CD4-positive, alpha-beta T cell treated with Interleukin-2 at 100 ng/mL for 4 hours (primary cell): Measurements from ENCODE around the gene DCUN1D2.

Source experiments
- DNase-seq: peaks from one replicate; pipeline ENCODE4 v3.0.0-alpha.2; 2020; ENCODE audit warnings: low spot score

The DCUN1D2 gene

DNA sequence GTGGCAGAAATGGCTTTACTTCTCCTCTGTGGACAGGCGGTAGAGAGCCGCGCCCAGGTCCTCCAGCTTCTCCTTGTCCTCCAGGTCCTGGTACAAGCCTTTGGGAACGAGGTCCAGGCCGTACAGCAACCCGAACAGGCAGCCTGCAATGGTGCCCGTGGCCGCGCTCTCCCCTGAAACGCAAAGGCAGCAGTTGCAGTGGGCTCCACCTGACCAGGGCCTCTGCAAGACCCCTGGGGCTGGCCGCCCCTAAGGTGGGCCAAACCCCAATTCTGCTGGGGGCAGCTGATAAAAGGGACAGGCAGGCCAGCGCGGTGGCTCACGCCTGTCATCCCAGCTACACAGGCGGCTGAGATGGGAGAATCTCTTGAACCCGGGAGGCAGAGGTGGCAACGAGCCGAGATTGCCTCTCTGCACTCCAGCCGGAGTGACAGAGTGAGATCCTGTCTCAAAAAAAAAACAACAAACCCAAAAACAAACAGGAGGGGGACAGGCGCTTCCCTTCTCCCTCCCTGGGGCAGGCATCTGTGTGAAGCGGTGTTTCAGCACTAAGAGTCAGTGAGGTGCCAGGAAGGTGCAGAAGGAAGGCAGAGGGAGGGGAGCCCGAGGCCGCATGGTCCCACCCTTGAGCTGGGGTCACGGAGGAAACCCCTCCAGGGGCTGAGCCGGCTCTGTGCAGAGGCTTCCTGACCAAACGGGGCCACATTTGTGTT, 67.5 kb downstream of the DCUN1D2 start:
- no peak for DNase-seq

DNA sequence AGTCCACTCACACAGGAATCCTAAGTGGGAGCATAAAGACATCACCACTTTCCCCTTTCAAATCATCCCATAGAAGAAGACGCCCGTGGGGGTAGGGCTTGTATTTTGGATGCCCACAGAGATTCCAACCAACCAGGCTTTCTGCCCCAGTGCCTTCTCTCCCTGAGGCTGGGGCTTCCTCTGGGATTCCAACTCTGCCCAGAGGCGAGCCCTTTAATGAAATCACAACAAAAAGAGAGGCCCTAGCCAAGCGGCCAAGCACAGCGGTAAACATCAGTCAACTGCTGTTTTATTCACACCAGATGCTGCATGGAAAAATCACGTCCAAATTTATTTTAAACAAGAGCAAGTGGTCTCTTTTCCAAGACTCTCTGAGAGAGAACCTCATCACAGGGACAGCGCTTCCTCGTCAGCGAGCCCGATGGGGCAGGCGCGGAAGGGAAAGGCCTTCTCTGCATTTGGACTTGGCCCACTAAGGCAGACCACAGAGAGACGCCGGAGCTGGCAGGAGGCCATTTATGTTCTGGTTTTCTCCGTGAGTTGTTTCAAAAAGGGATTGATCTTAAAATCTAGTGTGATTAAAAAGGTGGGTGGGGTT, 68.7 kb downstream of the DCUN1D2 start:
- DNase-seq: no peak

DNA sequence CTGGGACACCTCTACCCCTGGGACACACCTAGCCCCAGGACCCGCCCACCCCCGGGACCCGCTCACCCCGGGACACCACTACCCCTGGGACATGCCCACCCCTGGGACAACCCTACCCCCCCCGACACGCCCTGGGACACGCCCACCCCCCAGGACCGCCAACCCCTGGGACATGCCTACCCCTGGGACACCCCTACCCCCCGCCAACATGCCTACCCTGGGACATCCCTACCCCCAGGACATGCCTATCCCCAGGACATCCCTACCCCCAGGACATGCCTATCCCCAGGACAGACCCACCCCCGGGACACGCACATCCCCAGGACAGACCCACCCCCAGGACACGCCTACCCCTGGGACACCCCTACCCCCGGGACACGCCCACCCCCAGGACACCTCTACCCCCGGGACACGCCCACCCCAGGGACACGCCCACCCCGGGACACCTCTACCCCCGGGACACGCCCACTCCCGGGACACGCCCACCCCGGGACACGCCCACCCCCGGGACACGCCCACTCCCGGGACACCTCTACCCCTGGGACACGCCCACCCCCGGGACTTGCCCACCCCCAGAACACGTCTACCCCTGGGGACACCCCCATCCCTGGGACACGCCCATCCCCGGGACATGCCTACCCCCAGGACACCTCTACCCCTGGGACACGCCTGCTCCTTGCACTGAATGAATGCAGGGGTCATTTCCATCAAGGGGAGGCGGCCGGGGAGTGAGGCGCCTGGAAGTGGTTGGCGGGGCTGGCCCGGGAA, 69.5 kb downstream of the DCUN1D2 start:
- DNase-seq: no peak

DNA sequence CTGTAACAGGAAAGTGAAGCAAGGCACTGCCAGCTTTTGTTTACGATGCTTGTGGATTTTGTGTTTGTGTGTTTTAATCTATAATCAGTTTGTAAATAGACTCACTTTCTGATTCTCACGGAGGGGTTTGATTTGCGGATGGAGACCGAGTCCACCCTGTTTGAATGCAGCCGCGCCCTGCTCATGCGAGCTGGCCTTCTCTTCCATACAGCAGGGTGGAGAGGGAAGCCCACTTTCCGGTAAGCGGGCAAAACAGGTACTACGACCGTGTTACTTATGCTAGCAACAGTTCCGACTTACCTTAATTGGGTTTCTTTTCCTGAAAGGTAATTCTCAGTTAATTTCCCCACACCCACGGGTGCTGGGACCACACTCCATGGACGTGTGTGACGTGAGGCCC, 70.3 kb downstream of the DCUN1D2 start:
- DNase-seq: no peak

DNA sequence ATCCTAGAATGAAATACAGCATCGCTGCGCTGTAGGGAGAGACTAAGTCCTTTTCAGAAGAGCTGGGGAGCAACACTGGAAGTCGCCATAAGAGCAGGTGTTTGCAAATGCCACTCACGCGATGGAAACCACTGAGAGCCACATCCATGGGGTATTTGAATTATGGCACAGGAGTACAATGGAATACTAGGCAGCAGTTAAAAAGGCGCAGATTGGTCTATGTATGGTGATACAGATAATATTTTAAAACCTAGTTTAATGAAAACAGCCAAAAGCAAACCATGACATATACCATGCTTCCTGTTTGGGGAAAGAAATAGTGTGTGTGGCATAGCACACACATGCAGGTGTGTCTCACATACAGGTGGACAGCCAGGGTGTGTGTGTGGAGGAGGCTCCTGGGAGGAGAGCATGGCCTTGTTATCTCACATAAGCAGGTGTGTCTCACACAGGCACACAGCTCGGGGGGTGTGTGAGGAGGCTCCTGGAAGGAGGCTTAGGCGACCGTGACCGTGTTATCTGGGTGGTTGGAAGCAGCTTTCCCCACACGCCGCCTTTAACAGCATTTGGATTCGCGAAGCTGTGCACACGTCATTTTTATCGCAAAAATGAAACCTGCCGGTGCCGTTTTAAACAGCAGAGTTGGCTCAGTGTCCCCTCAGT, 70.8 kb downstream of the DCUN1D2 start:
- DNase-seq: no peak

DNA sequence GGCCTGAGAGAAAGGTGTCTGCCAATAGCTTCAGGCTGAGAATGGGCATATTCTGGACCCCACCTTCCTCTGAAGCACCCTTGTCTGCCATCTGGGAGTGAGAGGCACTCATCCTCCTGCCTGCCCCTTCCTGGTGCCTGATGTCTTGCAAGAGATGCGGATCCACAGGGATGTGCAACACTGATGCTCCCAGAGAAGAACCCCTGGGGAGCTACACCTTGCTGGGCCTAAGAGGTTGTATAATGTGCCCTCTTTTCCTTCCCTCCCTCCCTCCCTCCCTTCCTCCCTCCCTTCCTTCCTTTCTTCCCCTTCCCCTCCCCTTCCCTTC, 71.8 kb downstream of the DCUN1D2 start:
- no peak for DNase-seq

DNA sequence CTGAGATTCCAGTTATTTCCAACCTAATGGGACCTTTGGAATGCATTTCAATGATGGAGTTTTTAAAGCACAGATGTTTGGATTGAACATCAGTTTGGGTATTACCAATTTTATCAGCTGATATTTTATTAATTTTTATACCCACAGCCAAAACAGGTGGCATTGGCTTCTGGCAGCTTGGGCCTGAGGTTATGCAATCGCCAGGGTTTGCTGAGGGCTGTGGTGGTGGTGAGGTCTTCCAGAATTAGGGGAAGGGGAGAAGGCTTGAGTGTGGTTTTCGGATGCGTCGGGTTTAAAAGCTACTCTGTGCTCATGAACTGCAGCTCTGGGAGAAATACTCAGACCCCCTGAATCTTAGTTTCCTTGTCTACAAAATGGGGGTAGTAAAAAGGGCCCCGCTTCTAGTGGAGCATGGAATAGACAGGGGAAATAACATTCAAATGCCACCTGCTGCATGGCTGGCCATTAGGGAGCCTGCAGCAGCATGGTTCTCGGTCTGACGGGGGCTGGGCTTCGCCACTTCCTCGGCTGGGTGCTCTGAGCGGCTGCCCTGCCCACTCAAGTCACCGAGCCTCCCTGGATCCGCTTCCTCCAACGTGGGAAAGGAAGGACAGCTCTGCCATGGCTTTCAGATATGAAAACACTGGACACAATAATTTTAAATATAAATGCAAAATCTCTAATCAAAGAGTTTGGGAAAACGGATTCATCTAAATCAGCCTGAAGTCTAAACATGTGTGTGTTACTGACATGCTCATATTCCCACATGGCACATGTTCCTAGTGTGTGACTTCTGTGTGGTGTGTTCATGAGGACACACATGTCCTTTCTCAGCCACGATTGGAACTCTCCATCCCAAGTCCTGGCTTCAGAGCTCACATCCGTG, 72.4 kb downstream of the DCUN1D2 start:
- no peak for DNase-seq

DNA sequence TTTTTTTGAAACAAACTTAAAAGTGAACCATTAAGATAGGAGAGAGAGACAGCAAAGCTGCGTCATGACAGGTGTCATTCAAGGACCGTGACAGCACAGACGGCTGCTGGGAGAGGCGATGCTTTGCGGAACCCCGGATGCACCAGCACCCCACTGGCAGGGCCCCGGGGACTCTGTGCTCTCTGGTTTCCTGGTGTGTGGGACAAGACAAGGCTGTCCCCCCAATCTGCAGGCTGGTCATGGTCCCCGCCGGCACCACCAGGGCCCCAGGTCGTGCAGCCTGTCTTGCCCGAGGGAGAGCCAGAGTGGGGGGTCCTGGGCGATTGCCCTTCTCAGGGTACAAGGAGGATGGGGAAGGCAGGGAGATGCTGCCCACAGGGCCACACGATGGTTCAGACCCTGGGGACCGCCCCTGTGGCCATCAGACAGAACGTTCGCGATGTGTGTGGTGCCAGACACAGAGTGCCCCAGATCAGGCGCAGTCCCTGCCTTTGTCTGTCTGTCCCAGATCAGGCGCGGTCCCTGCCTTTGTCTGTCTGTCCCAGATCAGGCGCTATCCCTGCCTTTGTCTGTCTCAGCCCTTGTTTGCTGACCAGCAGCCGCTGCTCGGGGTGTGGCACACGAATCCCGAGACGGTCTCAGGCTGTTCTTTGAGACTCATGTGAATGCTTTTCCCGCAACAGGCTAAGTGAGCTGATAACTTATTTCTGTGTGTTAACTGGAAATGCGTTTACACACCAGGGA, 73.3 kb downstream of the DCUN1D2 start:
- no peak for DNase-seq

DNA sequence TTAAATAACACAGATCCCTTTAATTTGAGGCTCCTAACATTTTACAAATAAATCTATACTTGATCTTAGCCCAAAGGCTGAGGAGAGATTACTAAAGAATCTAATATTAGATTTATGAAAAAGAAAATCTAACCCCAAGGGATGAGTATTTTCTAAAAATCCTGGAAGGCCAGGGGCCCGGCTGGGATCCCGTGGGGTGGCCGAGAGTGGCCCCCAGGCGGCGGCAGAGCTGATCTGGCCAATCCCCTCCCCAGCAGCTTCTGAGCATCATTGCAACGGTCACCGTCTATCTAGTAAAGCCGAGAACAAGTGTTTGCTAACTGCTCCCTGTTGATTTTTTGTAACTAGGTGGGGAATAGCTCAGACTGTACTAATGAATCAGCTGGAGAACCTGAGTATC, 74.7 kb downstream of the DCUN1D2 start:
- DNase-seq: no peak

DNA sequence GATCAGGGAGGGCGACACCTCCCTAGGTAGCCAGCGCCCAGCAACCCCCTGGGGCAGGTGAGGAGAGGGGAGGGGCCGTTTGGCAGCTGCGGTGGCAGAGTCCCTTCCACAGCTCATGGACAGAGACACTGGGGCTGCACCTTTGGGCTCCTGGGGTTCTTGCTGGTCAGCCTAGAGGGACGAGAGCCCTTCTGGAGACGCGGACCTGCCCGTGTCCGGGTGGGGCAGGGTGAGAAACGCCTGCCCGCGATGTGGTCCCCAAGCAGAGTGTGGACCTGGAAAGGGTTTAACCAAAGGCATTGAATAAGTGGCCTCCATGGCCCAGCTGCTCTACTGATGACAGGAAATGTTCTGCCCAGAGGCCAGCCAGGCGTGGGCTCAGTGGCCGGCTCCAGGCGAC, 75.5 kb downstream of the DCUN1D2 start:
- no peak for DNase-seq

DNA sequence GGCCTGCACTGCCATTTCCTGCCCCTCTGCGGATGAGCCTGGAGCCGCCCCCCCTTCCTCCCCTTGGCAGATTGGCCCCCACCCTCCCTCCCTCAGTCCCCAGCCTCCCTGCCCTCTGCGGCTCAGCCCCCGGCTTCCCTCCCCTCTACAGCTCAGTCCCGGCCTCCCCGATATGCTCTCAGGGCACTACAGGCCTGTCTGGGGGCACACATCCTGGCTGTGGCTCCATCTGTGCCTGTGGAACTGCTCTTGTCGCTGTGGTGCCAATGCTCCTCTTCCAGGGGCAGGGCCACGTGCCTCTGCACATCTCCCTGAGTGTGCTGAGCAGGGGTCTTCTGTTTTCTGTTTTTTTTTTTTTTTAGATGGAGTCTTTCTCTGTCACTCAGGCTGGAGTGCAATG, 76.2 kb downstream of the DCUN1D2 start:
- DNase-seq: no peak

DNA sequence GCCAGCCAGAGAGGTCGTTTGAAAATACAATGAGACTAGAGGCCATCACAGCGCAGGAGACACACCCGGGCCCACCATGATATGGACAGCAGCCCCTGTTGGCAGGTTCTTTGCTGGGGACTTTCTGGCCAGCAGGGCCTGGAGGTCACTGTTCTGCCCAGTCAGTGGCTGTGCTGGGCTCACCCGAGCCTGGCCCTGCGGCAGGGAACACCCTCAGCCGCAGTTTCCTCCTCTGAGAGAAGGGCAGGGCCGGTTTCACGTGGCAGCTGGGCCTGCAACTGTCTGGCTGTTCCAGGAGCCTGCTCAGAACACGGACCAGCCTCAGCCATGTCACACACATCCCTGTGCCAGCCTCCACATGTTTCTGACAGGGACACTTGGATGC, 76.6 kb downstream of the DCUN1D2 start:
- DNase-seq: no peak

DNA sequence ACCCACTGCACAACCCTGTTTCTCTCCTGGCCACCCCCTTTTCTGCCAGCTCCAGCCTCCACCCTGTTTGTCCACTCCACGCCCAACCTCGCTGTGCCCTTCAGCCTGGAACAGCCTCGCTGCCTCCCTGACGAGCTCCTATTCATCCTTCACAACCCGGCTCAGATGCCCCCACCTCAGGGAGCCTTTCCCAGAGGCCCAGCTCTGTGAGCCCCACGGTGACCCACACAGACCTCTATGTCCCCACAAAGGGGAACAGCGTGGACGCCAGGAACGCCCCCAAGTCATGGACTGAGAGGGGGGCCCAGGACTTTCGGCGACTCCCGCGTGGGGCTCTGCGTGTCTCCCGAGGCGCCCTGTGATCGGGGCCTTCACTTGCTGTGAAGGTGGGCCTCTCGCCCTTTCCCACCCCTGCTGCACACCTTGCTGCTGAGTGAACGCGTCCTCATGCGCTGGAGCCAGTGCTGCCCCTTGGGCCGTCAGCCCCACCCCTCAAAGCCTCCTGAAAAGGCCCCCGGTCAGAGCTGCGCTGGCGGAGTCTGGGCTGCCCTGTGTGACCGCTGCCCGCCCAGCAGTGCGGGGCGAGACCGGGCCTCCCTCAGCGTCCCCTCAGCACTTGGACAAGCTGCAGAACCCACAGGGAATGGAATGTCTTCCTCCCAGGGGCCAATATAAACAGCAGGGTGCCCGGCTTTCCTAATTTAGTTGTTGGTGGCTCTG, 77.2 kb downstream of the DCUN1D2 start:
- DNase-seq: no peak

DNA sequence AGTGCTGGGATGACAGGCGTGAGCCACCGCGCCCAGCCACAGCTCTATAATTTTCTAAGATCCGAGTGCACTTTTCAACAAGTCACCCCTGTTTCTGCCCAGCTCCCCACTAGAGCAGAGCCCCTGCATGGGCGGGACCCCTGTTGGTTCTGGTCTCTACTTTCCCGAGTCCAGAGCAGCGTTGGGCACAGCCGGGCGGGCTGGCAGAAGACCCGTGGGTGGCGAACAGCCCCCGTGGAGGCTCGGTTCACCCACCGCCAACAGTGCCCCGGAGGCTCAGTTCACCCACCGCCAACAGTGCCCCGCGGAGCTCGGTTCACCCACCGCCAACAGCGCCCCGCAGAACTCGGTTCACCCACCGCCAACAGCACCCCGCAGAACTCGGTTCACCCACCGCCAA, 78.1 kb downstream of the DCUN1D2 start:
- no peak for DNase-seq

DNA sequence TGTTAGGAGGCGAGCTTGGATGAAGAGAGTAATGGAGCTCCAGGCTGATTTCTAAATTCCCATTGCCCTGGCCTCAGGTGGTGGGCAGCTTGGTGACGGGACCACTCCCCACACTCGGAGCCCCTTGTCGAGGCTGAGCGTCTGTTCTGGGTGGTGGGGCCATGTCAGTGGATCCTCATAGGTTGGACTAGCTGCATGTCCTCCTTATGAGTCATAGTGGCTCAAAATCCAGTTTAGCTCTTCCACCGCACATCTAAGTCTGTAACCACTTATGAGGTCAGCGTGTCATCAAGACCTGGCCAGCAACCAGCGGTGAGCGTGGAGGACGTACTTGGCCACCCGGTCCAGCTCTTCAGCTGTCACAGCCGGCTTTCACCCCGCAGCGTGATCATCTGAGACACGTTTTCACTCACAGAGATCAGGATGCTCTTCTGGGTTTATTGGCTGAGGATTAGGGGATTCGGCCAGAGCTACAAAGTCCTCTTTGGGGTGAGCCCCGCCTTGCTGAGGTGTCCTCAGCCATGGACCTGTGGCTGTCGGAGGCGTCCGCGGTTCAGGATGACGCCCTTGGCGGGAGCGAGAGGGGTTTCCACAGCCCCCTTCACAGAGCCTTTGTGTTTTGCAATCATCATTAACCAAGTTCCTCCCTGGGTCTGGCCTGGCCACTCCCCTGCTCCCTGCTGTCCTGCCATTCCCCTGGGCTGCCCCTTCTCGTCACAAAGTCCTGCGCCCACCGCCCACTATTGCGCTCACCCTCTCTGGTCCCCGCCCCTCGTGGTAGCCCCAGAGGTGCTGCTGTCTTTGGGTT, 79.1 kb downstream of the DCUN1D2 start:
- no peak for DNase-seq

DNA sequence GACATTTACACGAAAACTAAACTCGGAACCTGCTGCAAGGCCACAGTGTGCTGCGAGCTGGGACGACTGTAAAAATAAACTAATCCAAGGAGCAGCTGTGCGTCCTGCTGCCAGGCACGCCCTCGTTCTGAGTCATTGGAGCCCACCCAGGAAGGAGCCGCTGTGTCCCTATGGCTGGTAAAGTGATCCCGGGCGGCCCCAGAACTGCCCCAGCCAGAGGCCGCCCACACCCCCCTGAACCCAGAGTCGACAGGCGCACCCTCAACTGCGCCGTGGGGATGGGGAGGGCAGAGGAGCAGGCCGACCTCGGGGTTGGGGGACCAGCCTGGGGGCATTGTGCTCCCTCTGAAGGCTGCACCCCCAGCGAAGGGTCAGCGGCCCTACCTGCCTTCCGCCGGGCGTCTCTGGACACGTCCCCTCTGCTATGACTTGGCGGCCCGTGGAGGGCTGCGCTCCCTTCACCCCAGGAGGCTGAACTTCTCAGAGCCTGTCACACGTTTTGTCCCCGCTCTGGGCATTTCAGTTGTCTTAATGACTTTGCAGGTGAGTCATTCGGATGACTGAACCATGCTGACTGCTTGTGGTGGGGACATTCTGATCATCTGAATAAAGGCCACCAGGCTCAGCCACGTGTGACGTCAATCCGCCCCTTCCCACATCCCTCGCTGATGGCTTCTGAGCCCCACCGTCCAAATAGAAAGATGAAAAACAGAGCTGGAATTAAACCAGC, 79.9 kb downstream of the DCUN1D2 start:
- no peak for DNase-seq

DNA sequence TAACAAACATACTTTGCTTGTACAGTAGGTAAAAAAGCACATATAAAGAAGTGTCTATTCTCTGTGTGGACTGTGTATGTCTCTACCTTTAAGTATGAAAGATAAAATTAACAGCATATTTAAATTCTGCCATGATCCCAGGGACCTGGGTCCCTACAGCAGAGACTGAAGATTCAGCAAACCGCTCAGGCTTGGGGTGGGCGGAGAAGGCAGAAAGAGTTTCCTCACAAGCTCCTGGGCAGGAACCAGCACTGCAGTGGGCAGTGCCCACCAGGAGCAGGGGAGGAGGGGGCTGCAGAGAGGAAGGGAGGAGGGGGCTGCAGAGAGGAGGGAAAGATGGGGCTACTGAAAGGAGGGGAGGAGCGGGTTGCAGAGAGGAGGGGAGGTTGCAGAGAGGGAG, 81.9 kb downstream of the DCUN1D2 start:
- DNase-seq: no peak

DNA sequence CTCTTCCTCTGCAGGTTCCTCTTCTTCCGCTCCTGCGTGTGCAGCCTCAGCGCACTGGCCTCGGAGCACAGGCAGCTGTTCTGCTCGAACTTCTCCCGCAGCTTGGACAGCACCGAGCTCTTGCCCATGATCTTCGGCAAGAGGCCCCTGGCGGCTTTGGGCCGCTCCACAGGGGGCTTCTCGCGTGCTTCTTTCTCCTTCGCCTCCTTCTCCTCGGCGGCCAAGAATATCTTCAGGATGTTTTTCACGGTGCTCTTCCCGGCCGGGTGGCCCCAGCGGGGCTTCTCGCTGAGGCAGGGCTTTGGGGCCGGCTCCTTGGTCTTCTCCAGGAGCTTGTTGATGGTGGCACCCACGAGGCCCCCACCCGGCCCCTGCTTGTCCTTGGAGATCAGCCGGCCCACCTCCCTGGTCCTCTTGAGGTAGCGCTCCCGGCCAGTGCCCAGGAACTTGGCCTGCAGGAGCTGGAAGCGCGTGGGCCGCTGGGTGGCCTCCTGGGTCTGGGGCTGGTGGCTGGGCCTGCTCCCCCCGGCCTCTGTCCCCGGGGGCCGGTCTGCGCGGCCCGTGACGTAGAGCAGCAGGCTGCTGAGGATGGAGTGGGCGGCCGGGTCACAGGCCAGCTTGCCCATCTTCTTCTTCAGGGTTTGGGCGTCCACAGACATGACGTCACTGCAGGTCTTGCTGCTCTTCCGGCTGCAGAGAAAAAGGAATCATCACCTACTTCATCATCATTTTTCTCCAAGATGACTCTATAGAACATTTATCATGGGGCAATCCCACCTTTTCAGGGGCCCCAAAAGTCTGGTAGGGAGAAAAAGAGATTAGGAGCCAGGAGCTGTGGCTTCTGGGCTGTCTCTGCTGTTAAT, 82.7 kb downstream of the DCUN1D2 start:
- no peak for DNase-seq
